ENCODE measurements around the gene TTC7B. TPM values are rescaled to one million over a fixed set of nuclear protein-coding genes. Genes with fewer than 3 reads are reported as not detected.

The TTC7B gene
- total and polyA plus RNA-seq, 9 of the 15 experiments (the other 6 are each of a cell fraction or from before 2014, with no cell fraction given), result 2.2 to 77.2 (median 36.7) TPM

DNA sequence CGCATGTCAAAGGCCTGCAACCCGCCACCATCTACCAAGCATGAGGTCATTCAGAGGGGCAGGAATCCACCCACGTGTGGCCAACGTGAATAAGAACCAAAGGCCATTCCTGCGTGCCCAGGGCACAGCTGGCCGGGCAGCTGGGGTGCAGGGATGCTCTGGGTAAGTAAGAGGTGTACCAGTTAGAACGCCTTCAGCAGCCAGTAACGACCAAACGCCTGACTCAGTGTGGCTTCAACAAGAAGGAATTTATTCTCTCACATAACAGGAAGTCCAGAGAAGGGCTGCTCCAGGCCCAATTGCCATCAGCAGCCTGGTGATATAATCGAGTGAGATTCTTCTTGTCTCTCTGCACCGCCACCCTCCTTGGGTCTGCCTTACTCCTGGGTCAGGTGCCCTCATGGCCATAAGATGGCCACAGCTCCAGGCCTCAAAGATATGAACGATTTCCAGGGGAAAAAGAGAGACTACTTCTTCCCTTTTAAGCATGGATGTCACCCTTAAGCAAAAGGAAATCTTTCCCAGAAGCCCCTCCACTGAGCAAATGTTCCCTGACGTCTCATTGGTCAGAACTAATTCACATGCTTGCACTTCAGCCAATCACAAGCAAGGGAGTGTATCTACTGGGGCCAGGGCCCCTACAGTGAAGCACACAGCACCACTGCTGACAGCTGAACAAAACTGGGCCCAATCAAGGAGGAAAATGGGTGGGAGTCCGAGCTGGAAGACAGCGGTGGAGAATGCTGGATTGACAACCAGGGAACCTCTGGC is 7.3 kb downstream of the TTC7B start (continued):
- TF ChIP-seq, protein P1, sequence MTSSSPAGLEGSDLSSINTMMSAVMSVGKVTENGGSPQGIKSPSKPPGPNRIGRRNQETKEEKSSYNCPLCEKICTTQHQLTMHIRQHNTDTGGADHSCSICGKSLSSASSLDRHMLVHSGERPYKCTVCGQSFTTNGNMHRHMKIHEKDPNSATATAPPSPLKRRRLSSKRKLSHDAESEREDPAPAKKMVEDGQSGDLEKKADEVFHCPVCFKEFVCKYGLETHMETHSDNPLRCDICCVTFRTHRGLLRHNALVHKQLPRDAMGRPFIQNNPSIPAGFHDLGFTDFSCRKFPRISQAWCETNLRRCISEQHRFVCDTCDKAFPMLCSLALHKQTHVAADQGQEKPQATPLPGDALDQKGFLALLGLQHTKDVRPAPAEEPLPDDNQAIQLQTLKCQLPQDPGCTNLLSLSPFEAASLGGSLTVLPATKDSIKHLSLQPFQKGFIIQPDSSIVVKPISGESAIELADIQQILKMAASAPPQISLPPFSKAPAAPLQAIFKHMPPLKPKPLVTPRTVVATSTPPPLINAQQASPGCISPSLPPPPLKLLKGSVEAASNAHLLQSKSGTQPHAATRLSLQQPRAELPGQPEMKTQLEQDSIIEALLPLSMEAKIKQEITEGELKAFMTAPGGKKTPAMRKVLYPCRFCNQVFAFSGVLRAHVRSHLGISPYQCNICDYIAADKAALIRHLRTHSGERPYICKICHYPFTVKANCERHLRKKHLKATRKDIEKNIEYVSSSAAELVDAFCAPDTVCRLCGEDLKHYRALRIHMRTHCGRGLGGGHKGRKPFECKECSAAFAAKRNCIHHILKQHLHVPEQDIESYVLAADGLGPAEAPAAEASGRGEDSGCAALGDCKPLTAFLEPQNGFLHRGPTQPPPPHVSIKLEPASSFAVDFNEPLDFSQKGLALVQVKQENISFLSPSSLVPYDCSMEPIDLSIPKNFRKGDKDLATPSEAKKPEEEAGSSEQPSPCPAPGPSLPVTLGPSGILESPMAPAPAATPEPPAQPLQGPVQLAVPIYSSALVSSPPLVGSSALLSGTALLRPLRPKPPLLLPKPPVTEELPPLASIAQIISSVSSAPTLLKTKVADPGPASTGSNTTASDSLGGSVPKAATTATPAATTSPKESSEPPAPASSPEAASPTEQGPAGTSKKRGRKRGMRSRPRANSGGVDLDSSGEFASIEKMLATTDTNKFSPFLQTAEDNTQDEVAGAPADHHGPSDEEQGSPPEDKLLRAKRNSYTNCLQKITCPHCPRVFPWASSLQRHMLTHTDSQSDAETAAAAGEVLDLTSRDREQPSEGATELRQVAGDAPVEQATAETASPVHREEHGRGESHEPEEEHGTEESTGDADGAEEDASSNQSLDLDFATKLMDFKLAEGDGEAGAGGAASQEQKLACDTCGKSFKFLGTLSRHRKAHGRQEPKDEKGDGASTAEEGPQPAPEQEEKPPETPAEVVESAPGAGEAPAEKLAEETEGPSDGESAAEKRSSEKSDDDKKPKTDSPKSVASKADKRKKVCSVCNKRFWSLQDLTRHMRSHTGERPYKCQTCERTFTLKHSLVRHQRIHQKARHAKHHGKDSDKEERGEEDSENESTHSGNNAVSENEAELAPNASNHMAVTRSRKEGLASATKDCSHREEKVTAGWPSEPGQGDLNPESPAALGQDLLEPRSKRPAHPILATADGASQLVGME (CRISPR knock-in tag; IDR thresholded peaks at IDR 0.05), result no peak
- TF ChIP-seq, protein P2, sequence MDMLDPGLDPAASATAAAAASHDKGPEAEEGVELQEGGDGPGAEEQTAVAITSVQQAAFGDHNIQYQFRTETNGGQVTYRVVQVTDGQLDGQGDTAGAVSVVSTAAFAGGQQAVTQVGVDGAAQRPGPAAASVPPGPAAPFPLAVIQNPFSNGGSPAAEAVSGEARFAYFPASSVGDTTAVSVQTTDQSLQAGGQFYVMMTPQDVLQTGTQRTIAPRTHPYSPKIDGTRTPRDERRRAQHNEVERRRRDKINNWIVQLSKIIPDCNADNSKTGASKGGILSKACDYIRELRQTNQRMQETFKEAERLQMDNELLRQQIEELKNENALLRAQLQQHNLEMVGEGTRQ (CRISPR knock-in tag; IDR thresholded peaks at IDR 0.05), result peak; percentile 12; the same call in 1 of the 2 replicates
- TF ChIP-seq FOS (IDR thresholded peaks at IDR 0.05; ENCODE audit: extremely low read depth, insufficient read length) (peak; percentile 21), RBFOX2 (IDR thresholded peaks at IDR 0.05; ENCODE audit: low read depth, low read length) (0 out of 2 replicates have a peak, but pooled peaks have one; percentile 18)

Data from K562 (cell line).